Measurements from ENCODE around the gene SV2B. TPM values are rescaled to one million over a fixed set of nuclear protein-coding genes. Genes with fewer than 3 reads are reported as not detected.

The SV2B gene
- total RNA-seq, 1 experiment from 2014 or later = not detected

DNA sequence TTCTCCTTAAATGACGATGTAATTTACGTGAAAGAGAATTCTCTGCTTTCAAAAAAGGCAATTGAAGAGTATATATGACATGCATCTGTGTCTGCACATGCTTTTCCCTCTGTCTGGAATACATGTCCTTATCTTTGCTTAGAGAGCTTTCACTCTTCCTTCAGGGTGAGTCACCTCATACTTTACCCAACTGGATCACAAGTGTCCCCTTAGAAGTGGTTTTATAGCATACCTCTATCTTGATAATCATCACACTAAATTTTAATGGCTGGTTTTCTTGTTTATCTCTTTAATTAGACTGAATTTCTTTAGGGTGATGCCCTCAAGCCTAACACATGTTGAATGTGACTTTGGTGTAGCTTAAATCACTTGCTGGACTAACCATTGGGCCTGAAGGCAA, 178.9 kb downstream of the SV2B start:
- H3K4me1 ChIP-seq (ENCODE audit: control insufficient read depth in 1 of 2, insufficient read depth in 2 of 2, low read length in 2 of 2) = no peaks in the 10 kb centered on the region
- no peak overlapping the region for H3K4me2 ChIP-seq (ENCODE audit: low read length)
- H3K36me3 ChIP-seq (ENCODE audit: control insufficient read depth in 1 of 2, insufficient read depth in 2 of 2, low read length in 2 of 2) = no peaks in the 10 kb centered on the region
- no peaks in the 10 kb centered on the region for H3K79me2 ChIP-seq (ENCODE audit: insufficient read depth, low read length)
- H3K9ac ChIP-seq (ENCODE audit: low read length) = no peak overlapping the region
- no peaks in the 10 kb centered on the region for H4K20me1 ChIP-seq (ENCODE audit: insufficient read depth)
- H3K27me3 ChIP-seq (ENCODE audit: insufficient read depth, low read length) = peaks cover 11% of the 10 kb centered on the region; the same call in 1 of the 2 replicates
- ChIA-PET RAD21 (ENCODE audit: low non-redundant PET in 1 of 2, low total read pairs in 2 of 2, uncharacterized antibody in 2 of 2, unreplicated experiment in 2 of 2) (interaction anchor here in 1 of 2 experiments (0.6 kb wide), 1 partner anchor 159 kb away, joined by 5 read pairs; no protein-coding TSS in a partner anchor), CTCF (interaction anchor here (1.8 kb wide), 1 partner anchor 8 kb away, joined by 5 read pairs; no protein-coding TSS in a partner anchor), POLR2A (no interaction called here)
- no TSS peak for BruUV-seq (replicated peaks)
- H3K27ac ChIP-seq (ENCODE audit: low read depth, low read length) = no peak overlapping the region
- H2AFZ ChIP-seq (ENCODE audit: low read depth, low read length, poor library complexity, severe bottlenecking) = no peak overlapping the region
- H3K4me3 ChIP-seq (replicated peaks in 1 of 2; ENCODE audit: low read depth in 1 of 2, low read length in 2 of 2) = no peak overlapping the region
- ATAC-seq = no peak
- no peaks in the 10 kb centered on the region for H3K9me2 ChIP-seq (ENCODE audit: insufficient read depth)
- H3K9me3 ChIP-seq (ENCODE audit: control insufficient read depth in 1 of 2, insufficient read depth in 1 of 2, low read depth in 1 of 2, low read length in 2 of 2) = peaks cover 0 to 4% of the 10 kb centered on the region in 2 experiments; a peak in 1 of 4 replicates
- TF ChIP-seq SRF (IDR thresholded peaks at IDR 0.05; ENCODE audit: low read depth) = no peak
- TF ChIP-seq CBX3 (IDR thresholded peaks at IDR 0.05; ENCODE audit: low read depth) = no peak
- no peak for TF ChIP-seq ZFX (IDR thresholded peaks at IDR 0.05)
- TF ChIP-seq, protein P1, sequence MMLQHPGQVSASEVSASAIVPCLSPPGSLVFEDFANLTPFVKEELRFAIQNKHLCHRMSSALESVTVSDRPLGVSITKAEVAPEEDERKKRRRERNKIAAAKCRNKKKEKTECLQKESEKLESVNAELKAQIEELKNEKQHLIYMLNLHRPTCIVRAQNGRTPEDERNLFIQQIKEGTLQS (IDR thresholded peaks at IDR 0.05) = no peak
- TF ChIP-seq EZH2 (IDR thresholded peaks at IDR 0.05) = no peak
- no peak for TF ChIP-seq ZNF274 (IDR thresholded peaks at IDR 0.05; ENCODE audit: low read depth, low read length)
- no peak for TF ChIP-seq JUND (IDR thresholded peaks at IDR 0.05)
- TF ChIP-seq, protein P2, sequence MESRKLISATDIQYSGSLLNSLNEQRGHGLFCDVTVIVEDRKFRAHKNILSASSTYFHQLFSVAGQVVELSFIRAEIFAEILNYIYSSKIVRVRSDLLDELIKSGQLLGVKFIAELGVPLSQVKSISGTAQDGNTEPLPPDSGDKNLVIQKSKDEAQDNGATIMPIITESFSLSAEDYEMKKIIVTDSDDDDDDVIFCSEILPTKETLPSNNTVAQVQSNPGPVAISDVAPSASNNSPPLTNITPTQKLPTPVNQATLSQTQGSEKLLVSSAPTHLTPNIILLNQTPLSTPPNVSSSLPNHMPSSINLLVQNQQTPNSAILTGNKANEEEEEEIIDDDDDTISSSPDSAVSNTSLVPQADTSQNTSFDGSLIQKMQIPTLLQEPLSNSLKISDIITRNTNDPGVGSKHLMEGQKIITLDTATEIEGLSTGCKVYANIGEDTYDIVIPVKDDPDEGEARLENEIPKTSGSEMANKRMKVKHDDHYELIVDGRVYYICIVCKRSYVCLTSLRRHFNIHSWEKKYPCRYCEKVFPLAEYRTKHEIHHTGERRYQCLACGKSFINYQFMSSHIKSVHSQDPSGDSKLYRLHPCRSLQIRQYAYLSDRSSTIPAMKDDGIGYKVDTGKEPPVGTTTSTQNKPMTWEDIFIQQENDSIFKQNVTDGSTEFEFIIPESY (IDR thresholded peaks at IDR 0.05; ENCODE audit: extremely low read depth, insufficient replicate concordance, low read length) = no peak
- TF ChIP-seq SIN3A (IDR thresholded peaks at IDR 0.05; ENCODE audit: low read depth) = no peak
- intact Hi-C loops (cut with micrococcal nuclease) = no loop called here
- DNase-seq (ENCODE audit: low read depth, low spot score) = no peak
